Measurements from ENCODE around the gene TMEM132D. TPM values are rescaled to one million over a fixed set of nuclear protein-coding genes. Genes with fewer than 3 reads are reported as not detected.
"Not testable (repeated sequence)": the region's sequence is repeated elsewhere in the genome, so short reads cannot be mapped to it uniquely, and the experiment has no call there.

TMEM132D gene
- total RNA-seq, 1 experiment from 2014 or later: not detected

DNA sequence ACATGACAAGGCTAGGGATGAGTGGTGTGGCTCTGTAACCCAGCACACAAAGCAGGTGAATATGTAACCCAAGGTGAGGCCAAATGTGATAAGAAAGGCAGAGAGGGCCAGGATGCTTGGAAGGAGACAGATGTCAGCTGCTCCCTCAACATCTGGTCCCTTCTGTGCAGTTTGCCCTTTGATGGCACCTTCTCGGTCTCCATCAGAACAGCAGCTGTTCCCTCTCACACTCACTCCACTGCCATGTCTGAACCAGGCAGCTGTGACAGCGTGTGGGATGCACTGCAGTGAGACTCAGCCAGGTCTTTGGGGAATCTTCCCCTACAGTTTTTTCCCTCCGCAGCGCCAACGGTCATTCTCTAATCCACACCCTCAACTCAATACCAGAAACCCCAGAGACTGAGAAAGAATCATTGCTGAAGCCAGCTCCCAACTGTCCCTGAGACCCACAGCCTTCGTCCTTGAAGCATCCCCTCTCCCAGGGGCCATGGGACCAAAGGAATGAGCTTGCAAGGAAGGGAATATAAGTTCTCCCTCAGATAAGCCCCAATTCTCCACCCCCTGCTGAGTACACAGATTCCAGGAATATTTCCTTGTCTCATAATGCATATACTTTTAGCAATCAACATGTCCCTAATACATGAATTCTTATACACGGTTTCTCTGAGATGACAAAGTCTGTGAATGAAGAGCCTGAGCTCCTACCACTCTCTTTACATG is 820.5 kb downstream of the TMEM132D start:
- no peak for DNase-seq (ENCODE audit: extremely low read depth, low read depth)

DNA sequence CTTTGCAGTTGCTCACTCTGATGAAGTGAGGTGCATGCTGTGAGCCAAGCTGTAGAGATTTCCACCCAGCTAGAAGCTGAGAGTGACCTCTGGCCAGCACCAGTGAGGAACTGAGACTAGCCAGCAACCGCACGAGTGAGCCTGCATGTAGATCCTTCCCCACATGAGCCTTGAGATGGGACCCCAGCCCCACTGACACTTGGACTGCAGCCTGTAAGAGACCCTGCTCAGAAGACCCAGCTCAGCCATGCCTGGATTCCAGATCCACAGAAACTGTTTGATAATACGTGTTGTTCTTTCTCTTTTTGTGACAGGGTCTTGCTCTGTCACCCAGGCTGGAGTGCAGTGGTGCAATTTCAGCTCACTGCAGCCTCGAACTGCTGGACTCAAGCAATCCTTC is 821.4 kb downstream of the TMEM132D start:
- DNase-seq (ENCODE audit: extremely low read depth, low read depth): no peak

DNA sequence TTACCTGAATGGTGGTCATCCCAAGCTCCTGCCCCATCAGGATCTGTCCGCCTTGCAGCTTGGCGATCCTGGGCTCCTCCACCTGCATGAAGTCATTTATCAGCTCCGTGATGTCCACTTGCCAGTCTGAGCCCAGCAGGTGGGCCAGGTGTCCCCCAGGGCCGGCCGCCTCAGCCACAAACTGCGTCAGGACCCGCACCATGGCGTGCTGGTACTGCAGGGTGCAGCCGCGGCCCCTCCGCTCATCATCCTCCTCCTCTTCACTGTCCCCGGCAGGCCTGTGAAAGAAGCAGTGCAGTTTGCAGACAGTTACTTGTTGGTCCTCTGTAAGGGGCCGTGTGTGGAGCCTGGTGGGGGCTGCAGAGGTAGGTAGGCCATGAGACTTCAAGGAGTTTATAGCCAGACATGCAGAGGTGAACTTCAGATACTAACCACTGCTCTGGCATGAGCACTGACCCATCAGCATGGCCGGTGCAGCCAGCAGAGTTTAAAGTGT is 822.0 kb downstream of the TMEM132D start:
- DNase-seq (ENCODE audit: extremely low read depth, low read depth): no peak

DNA sequence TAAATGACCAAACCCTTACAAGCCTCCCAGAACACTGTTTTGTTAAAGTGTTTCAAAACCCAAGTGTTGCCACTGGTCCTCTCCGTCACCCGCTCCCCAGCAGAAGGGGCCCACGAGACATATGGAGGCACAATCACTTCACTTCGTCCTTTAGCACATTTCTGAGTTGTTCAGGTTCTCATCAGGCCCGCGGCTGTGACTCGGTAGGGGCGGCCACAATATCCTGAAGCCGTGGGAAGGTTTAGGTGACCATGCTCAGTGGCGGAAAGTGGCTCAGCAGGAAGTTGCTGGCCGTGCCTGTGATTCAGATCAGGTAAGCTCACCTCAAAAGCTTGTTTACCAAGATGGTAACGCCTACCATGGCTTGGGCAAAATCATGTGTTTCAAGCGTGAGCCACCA is 823.0 kb downstream of the TMEM132D start:
- DNase-seq (ENCODE audit: extremely low read depth, low read depth): no peak

DNA sequence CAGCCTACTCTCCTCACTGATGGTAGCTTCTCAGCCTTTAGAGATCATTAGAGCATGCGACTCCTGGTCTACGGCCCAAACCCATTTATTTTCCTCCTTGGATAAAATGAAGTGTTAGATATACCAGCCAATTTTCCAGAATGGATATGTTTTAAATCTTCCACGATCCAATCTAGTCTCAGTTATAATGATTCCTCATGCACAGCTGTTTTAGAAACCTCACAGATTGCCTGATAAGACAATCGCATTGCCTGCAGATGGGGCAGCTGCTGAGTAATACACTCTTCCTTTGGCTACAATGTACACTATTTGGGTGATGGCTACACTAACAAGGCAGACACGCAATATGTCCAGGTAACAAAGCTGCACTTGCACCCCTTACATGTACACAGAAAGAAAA is 823.4 kb downstream of the TMEM132D start:
- no peak for DNase-seq (ENCODE audit: extremely low read depth, low read depth)

DNA sequence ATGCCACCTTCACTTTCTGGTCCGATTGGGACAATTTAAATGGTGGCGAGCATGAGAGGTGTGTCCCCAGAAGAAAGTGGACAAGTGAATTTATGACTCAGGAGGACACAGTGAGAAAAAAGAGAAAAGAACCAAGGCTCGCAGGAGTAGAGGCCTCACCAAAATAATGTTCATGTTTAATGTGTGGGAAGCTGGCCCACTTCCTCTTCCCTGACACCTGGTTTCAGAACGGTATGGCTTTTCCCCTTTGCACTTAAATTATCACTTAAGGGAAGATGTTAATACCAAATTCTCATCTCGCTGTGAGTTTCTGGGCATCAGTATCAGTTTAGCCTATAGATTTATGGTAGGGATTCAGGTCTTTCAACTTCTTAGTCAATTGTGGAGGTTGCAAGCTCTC is 824.1 kb downstream of the TMEM132D start:
- no peak for DNase-seq (ENCODE audit: extremely low read depth, low read depth)

DNA sequence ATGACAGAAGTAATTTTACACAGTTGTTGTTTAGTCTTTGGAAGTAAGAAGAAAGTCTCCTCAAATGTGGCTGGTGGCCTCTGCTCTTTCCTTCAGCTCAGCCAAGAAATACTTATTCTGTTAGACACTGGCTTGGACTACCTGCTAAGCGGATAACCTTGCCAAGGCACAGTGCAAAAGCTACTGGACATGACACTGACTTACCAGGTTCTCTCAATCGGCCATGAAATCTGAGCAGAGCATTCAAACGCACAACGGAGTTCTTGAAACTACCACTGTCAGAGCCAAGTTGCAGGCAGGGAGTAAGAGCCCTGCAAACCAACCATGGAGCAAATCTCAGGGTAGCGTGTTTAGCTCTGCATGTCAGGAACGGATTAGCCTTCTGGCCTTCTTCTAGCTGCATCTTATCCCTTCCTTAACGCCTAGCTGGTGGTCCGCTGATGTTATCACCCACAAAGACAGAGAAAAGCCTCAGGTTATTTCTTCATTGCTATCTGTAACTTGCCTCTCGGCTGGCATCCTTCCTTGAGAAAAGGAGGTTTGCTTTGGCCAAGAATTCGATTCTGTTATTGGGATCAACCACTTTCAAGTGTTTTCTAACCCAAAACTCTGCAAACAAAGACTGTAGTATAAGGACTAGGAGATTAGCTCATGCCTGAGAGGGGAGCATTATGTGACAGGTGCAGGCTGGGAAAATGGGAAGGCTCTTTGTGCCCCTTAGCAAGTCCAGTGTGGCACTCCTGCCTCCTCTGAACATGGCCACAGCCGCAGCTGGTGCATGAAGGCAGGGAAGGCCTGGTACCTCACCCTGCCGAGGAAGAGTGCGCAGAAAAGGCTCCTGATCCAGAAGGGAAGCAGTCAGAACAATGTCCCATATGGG is 827.1 kb downstream of the TMEM132D start:
- DNase-seq (ENCODE audit: extremely low read depth, low read depth): no peak

DNA sequence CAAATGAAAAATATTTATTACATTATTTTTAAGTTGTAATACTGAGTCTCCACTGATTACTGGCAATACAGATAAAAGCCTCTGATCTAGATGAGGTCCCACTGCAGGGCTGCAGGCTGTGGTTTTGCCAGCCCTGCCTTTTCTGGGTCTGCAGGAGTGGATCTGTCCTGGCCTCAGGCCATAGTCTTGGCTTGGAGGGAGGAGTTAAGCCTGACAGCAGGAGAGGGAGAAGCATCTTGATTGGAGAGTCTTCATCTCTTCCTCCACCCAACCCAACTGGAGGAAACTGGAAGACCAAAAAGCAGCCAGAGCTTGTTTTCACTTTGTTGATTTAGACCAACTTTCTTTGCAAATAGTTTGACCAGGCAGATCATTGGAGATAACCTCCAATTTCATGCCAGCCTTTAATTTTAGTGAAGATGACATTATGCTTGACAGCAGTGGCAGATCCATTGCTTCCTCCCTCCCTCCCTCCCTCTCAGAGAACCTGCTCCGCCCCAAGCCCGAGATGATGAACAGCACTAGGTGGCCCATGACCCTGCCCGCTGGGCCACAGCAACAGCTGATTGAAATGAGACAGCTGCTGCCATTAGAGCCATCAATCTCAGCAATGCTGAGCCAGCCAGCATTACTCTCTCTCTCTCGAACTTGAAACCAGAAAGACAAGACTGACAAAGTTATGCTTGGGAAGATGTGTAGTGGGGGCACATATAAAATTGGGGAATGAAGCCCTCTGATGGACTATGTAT is 828.2 kb downstream of the TMEM132D start:
- no peak for DNase-seq (ENCODE audit: extremely low read depth, low read depth)

DNA sequence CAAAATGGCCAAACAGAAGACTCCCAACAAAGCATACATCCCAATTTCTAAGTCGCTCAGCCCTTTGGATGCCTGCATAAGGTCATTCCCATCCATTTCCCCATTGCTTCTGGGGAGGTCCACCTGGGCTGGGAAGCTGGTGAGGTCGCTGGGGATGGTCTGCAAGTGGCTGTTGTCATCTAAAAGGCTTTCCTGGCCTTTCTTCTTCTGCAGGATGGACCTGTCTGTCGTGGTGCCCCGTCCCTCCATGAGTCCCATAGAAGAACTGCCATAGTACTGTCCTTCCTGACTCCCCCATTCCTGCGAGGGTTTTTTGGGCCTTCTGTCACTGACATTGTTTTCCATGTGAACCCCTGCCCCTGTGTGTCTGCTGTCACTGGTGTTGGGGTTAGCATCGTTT is 829.4 kb downstream of the TMEM132D start:
- DNase-seq (ENCODE audit: extremely low read depth, low read depth): no peak

DNA sequence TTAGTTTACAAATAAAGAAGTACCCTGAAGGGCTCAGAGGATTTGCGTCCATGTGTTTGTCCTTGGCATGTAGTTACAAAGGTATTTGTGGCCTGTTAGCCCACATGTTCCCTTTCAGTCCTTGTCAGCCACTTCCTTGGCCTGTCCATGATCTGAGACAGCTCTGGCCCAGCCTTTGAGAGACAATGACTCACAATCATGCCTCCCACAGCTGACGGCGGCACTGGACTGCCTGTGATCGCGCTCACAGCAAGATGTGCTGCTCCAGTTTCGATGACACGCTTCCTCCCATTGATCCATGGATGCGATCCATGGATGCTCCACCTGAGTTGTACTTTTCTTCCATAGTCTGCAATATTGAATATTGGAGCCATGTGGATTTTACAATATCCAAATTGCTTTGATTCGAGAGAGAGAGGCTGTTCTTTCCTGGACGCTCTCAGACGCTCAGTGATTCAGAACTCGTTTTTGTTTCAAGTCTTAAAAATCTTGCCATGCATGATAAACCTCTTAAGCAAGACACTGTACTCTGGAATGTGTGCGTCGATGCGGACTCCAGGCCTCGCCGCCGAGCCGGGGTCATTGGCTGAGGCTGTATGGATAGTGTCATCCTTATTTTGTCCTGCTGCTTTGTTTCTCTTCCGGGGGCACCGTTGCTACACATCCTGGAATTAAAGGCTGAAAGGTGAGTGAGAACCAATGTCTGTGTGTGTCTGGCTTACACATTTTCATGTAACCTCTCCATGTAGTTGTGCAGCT is 830.5 kb downstream of the TMEM132D start:
- no peak for DNase-seq (ENCODE audit: extremely low read depth, low read depth)

DNA sequence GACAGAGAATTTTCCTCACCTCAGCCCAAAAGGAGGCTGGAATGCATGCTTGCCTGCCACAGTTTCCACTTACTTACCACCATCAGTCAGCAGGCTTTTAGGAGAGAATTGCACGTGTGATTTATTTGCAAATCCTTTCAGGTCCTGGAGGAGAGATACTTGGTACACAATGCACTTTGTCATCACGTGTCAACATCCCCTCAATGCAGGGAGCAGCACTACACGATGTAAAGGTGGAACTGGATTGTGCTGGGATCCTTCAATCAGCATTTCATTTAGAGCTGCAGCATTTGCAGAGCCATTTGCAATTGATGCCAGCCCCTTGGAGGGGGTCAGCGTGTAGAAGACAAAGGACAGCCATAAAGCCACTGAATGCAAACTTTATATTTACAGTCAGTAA is 832.5 kb downstream of the TMEM132D start:
- DNase-seq (ENCODE audit: extremely low read depth, low read depth): no peak

DNA sequence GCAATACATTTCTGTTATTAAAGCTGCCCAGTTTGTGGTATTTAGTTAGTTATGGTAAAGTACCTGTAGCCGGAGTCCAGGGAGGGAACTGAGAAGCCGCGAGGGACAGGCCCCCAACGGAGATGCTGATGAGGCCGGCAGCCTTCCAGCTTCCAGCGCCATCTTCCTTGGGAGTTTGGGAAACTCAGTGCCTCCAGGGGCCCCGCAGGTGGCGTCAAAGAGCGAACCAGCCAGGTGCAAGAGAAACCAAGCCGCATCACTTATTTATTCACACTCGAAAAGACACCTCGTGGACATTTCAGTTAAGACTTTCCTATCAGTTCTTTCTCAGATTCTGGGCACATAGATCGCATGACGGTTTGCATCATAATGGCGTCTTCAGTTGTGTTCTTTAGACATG is 833.9 kb downstream of the TMEM132D start:
- no peak for DNase-seq (ENCODE audit: extremely low read depth, low read depth)

DNA sequence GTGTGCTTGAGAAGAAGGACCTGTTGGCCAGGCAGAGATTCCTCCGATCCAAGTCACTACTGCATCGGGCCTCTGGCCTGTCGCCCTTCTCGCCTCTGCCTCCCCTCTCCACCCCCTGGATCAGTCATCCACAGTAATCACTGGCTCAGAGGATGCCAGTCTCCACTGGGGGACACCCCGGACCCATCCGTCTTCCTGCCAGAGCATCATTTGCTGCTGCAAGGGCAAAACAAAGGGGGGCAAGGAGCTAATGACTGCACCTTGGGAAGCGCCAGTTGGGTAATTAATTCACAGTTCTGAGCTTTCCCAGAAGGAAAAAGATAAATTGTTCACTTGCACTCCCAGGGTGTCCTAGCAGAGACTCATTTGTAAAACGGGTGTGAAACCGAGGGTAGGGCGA is 835.1 kb downstream of the TMEM132D start:
- DNase-seq (ENCODE audit: extremely low read depth, low read depth): no peak

DNA sequence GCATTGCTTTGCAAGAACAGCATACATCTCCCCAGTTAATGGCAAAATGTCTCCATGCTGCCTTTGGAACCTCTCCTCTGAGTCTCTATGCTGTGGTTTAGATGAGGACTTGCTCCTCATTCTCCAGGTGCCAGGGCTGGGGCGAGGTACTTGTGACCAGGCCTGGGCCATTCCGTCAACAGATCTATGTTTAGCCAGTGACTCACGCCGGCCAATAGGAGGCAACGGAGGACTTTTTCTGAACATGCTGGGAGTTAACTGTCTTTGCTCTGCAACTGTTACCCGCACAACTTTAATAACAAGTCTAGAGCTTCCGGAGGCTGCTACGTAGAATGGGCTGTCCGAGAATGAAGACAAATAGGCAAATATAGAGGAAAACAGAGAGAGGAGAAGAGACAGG is 836.3 kb downstream of the TMEM132D start:
- DNase-seq (ENCODE audit: extremely low read depth, low read depth): no peak

DNA sequence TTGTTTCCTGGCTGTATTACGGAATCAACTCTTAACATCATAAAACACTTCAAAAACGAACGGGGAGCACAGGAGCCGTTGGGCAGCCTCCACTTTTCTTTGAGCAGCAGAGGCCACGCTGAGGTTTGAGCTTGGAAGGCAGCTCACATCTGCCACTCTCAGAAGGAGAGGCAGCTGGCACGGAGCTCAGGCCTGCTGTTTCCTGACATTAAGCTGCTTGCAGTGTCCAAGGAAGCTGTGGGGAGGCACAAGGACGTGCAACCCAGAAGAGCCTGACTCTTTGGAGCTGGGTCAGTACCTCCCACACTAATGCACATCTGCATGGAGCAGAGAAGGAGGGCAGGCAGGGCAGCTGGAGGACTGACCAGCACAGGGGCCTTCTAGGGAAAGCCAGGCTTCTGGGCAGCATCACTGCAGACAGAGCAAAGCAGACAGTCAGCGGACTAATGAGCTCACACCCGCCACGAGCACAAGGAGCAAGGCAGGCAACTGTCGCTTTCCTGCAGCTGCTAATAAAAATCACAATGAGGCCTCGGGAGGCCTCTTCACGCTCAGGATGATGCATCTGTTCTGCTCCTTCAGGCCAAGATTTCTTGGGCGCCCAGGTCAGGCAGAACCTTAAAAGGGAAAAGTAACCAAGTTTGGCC is 839.5 kb downstream of the TMEM132D start:
- no peak for DNase-seq (ENCODE audit: extremely low read depth, low read depth)

DNA sequence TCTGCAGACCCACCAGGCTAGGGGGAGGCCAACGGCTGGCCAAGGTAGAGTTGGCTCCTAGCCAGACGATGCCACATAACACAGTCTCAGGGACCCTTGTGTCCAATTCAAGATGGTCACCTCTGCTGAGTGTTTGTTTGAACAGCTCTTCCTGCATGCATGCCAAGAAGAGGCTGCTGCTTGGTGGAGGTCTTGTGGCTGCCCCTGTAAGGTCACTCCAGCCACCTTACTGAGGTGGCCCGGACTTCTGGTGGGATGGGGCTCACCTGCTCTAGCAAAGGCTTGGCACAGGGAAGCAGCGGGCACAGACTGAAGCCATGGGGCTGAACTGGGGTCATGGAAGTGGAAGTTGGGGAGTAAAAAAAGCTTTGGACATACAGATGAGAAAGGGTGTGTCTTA is 840.2 kb downstream of the TMEM132D start:
- DNase-seq (ENCODE audit: extremely low read depth, low read depth): no peak

DNA sequence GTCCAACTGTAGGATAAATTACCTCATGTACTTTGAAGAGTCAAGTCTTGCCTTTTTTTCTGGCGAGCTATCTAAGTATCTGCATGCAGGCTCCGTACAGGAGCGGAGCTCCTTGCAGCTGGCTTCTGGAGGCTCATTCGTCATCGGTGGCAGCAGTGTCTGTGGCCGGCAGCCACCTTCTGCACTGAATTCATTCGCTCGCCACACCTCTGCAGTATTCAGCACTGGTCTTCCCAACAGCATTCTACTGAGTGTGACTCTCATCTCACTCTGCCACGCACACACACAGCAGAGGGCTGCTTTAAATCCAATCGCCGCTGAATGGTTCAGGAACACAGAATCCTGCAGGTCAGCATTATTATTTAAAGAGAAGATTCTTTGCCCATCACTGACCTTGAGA is 850.6 kb downstream of the TMEM132D start:
- DNase-seq (ENCODE audit: extremely low read depth, low read depth): no peak

DNA sequence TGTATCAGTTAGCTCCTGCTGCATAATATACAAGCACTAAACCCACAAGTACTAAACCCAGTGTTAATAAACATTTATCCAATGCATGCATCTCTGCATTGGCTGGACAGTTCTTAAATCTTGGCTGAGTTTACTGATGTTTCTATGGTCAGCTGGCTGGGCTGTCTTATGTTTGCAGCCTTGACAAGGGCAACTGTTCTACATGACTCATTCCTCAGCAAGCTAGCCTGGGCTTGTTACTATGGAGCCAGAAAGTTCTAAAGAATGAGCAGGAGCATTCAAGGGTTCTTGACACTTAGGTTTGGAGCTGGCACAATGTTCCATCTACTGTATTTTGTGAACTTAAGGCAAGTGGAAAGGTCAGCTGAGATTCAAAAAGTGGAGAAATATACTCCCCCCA is 851.5 kb downstream of the TMEM132D start:
- no peak for DNase-seq (ENCODE audit: extremely low read depth, low read depth)

DNA sequence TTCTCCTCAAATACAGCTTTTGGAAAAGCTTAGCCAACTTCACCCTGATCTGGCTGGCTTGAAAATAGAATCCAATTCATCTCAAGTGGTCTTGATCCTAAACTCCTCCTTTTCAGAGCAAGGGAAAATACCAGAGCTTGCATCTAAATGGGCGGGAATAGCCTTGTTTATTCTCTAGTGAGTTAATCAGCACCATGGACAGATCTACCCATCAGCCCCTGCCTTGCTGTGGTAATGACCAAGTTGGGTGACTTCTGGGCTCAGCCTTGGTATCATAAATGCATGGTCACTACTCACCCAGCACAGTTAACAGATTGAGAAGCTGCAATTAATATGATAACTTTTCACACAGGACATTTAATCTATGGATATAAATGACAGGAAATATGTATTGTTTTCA is 853.9 kb downstream of the TMEM132D start:
- no peak for DNase-seq (ENCODE audit: extremely low read depth, low read depth)

DNA sequence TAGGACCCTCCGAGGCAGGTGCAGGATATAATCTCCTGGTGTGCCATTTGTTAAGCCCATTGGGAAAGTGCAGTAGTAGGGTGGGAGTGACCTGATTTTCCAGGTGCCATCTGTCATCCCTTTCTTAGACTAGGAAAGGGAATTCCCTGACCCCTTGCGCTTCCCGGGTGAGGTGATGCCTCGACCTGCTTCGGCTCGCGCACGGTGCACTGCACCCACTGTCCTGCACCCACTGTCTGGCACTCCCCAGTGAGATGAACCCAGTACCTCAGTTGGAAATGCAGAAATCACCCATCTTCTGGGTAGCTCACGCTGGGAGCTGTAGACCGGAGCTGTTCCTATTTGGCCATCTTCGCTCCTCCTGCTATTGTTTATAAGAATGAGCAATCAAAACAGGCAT is 860.5 kb downstream of the TMEM132D start:
- DNase-seq (ENCODE audit: extremely low read depth, low read depth): not testable (repeated sequence)

Data from NCI-H460 (cell line).